ENCODE data around the gene SCN5A. TPM values are rescaled to one million over a fixed set of nuclear protein-coding genes. Genes with fewer than 3 reads are reported as not detected.

The SCN5A gene
- total RNA-seq, 1 donor from 2014 or later = 1.4 TPM

DNA sequence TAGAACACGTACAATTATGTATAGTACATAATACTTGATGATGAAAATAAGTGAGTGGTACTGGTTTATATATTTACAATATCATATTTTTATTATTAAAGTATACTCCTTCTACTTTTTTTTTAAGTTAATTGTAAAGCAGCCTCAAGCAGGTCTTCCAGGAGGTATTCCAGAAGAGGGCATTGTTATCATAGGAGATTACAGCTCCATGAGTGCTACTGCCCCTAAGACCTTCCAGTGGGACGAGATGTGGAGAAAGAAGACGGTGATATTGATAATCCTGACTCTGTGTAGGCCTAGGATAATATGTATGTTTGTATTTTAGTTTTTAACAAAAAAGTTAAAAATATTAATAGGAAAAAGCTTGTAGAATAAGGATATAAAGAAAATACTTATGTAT, 40.3 kb upstream of the SCN5A start:
- Mint-ChIP-seq H3K9me3 (no peaks in the 10 kb centered on the region), H3K4me1 (no peaks in the 10 kb centered on the region), H3K27ac (no peak overlapping the region), H3K36me3 (no peaks in the 10 kb centered on the region), H3K27me3 (ENCODE audit: low read depth) (peaks cover 21% of the 10 kb centered on the region), H3K4me3 (no peak overlapping the region)
- no peak for DNase-seq (ENCODE audit: low spot score in 2 of 2, unreplicated experiment in 2 of 2)
- TF ChIP-seq, protein P1, sequence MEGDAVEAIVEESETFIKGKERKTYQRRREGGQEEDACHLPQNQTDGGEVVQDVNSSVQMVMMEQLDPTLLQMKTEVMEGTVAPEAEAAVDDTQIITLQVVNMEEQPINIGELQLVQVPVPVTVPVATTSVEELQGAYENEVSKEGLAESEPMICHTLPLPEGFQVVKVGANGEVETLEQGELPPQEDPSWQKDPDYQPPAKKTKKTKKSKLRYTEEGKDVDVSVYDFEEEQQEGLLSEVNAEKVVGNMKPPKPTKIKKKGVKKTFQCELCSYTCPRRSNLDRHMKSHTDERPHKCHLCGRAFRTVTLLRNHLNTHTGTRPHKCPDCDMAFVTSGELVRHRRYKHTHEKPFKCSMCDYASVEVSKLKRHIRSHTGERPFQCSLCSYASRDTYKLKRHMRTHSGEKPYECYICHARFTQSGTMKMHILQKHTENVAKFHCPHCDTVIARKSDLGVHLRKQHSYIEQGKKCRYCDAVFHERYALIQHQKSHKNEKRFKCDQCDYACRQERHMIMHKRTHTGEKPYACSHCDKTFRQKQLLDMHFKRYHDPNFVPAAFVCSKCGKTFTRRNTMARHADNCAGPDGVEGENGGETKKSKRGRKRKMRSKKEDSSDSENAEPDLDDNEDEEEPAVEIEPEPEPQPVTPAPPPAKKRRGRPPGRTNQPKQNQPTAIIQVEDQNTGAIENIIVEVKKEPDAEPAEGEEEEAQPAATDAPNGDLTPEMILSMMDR (IDR thresholded peaks at IDR 0.05; ENCODE audit: unreplicated experiment) = no peak

- Mint-ChIP-seq H3K27me3 (ENCODE audit: low read depth) (peaks cover 23% of the 10 kb centered on the region), H3K4me1 (no peaks in the 10 kb centered on the region), H3K36me3 (no peaks in the 10 kb centered on the region), H3K27ac (no peak overlapping the region), H3K4me3 (no peak overlapping the region), H3K9me3 (no peaks in the 10 kb centered on the region)
- TF ChIP-seq, protein P1 (IDR thresholded peaks at IDR 0.05; ENCODE audit: unreplicated experiment) = no peak
- DNase-seq (ENCODE audit: low spot score in 2 of 2, unreplicated experiment in 2 of 2) = no peak
Observed at GRCh38 chr3:38689346-38689745, 39.9 kb upstream of the SCN5A start.

DNA sequence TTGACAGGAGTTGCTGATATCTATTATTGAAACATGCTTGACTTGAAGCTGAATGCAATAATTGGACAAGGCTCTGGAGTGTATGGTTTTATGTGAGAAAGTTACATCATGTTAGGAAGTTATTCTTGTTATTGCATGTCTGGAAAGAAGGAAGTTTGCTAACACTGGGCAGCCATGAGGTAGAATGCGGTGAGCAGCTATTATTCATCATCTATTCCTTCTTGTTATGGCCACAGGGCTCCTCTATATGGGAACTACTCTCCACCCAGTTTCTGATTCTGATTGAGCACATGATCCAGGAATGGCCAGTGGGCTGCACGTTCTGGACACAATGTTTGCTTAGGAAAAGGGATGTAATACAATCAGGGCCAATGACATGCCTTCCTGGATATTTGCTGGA, 37.8 kb upstream of the SCN5A start:
- H3K36me3 Mint-ChIP-seq = no peaks in the 10 kb centered on the region
- peaks cover 33% of the 10 kb centered on the region for H3K27me3 Mint-ChIP-seq (ENCODE audit: low read depth)
- no peak overlapping the region for H3K27ac Mint-ChIP-seq
- TF ChIP-seq, protein P1 (IDR thresholded peaks at IDR 0.05; ENCODE audit: unreplicated experiment) = no peak
- DNase-seq (ENCODE audit: low spot score in 2 of 2, unreplicated experiment in 2 of 2) = no peak
- no peaks in the 10 kb centered on the region for H3K9me3 Mint-ChIP-seq
- H3K4me1 Mint-ChIP-seq = no peaks in the 10 kb centered on the region
- no peak overlapping the region for H3K4me3 Mint-ChIP-seq

DNA sequence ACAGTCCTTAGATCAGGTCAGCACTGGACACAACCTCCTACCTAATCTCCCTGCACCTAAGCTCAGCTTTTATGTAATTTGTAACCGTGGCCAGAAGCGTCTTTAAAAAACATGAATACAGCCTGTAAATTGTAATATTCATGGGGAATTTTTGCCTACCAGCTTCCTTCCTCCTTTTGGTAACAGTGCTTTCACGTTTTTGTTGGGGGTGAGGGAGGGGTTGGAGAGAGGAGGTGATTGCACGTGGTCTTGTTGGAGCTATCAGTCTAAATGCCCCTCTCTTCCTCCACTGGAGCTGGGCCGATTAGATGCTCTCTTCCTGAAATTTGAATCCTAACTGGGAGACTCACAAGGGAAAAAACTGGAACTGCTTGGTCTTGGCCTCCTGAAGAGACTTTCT, 35.1 kb upstream of the SCN5A start:
- Mint-ChIP-seq H3K36me3 (no peaks in the 10 kb centered on the region), H3K4me1 (no peaks in the 10 kb centered on the region), H3K27ac (no peak overlapping the region), H3K4me3 (no peak overlapping the region), H3K27me3 (ENCODE audit: low read depth) (peaks cover 54% of the 10 kb centered on the region), H3K9me3 (no peaks in the 10 kb centered on the region)
- DNase-seq (ENCODE audit: low spot score in 2 of 2, unreplicated experiment in 2 of 2) = no peak
- TF ChIP-seq, protein P1 (IDR thresholded peaks at IDR 0.05; ENCODE audit: unreplicated experiment) = no peak

DNA sequence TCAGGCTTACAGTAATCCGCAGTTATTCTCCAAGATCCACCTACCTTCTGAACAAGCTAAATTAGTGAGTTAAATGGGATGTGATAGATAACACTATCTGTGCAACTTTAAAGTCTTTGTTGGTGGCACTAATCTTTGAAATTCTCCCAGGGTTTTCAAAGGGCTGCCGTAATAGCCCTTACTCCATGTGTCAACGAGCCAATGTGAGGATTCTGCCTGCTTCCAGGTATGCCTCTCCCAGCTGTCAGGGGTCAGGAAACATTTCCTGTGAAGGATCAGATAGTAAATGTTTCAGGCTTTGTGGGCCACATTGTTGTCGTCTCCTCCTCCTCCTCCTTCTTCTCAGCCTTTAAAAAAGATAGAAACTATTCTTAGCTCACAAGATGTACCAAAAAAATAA, 20.2 kb upstream of the SCN5A start:
- DNase-seq (ENCODE audit: low spot score in 2 of 2, unreplicated experiment in 2 of 2) = no peak

More for the DNA sequence above, 20.2 kb upstream of the SCN5A start:
- H3K27me3 Mint-ChIP-seq (ENCODE audit: low read depth) = peaks cover 29% of the 10 kb centered on the region
- H3K9me3 Mint-ChIP-seq = peaks cover 6% of the 10 kb centered on the region
- H3K4me3 Mint-ChIP-seq = no peak overlapping the region
- no peaks in the 10 kb centered on the region for H3K4me1 Mint-ChIP-seq
- TF ChIP-seq, protein P1 (IDR thresholded peaks at IDR 0.05; ENCODE audit: unreplicated experiment) = no peak
- no peaks in the 10 kb centered on the region for H3K36me3 Mint-ChIP-seq
- no peak overlapping the region for H3K27ac Mint-ChIP-seq

Measured in mesothelial cell of epicardium (in vitro differentiated cells).